Measurements from ENCODE around the gene OTUD1.
A peak's percentile ranks its signal among the peaks of the same experiment; 100 is the strongest.
"Not testable (repeated sequence)": the region's sequence is repeated elsewhere in the genome, so short reads cannot be mapped to it uniquely, and the experiment has no call there.

OTUD1 gene

GRCh38 chr10:23438547-23439451 is at the start of gene OTUD1:
Gene OTUD1, plus strand, starts transcription at chr10:23439075. Its CDS starts 383 bp downstream, at chr10:23439458.
- DNase-seq, result peak; percentile 98

GRCh38 chr10:23390408-23390807 is 48.5 kb upstream of the OTUD1 start:
- not testable (repeated sequence) for DNase-seq

- DNase-seq, result no peak
Observed at GRCh38 chr10:23390809-23391208, 48.1 kb upstream of the OTUD1 start.

- DNase-seq, result no peak
Observed at GRCh38 chr10:23391821-23392220, 47.1 kb upstream of the OTUD1 start.

GRCh38 chr10:23395017-23395416 is 43.9 kb upstream of the OTUD1 start:
- DNase-seq, result no peak

- DNase-seq, result no peak
Observed at GRCh38 chr10:23396695-23397094, 42.2 kb upstream of the OTUD1 start.

- DNase-seq, result no peak
Observed at GRCh38 chr10:23399701-23400144, 39.2 kb upstream of the OTUD1 start.

- DNase-seq, result no peak
Observed at GRCh38 chr10:23402856-23403255, 36.0 kb upstream of the OTUD1 start.

GRCh38 chr10:23403278-23403677 is 35.6 kb upstream of the OTUD1 start:
- DNase-seq, result no peak

- no peak for DNase-seq
Observed at GRCh38 chr10:23403719-23404118, 35.2 kb upstream of the OTUD1 start.

GRCh38 chr10:23404461-23404980 is 34.4 kb upstream of the OTUD1 start:
- DNase-seq, result no peak

- no peak for DNase-seq
Observed at GRCh38 chr10:23405540-23405939, 33.3 kb upstream of the OTUD1 start.

GRCh38 chr10:23406409-23406808 is 32.5 kb upstream of the OTUD1 start:
- DNase-seq, result no peak

GRCh38 chr10:23408330-23408976 is 30.4 kb upstream of the OTUD1 start:
- no peak for DNase-seq

- DNase-seq, result peak; percentile 92
Observed at GRCh38 chr10:23412223-23412622, 26.7 kb upstream of the OTUD1 start.

GRCh38 chr10:23413629-23414089 is 25.2 kb upstream of the OTUD1 start:
- DNase-seq, result peak; percentile 87

GRCh38 chr10:23414658-23415057 is 24.2 kb upstream of the OTUD1 start:
- DNase-seq, result no peak

GRCh38 chr10:23417254-23417653 is 21.6 kb upstream of the OTUD1 start:
- DNase-seq, result no peak

- no peak for DNase-seq
Observed at GRCh38 chr10:23418051-23418681, 20.7 kb upstream of the OTUD1 start.

- no peak for DNase-seq
Observed at GRCh38 chr10:23419201-23419600, 19.7 kb upstream of the OTUD1 start.

GRCh38 chr10:23419655-23420329 is 19.1 kb upstream of the OTUD1 start:
- no peak for DNase-seq

- DNase-seq, result no peak
Observed at GRCh38 chr10:23421397-23421796, 17.5 kb upstream of the OTUD1 start.

- DNase-seq, result no peak
Observed at GRCh38 chr10:23422003-23422411, 16.9 kb upstream of the OTUD1 start.

All from suppressor macrophage treated with lipopolysaccharide for 4 hours (primary cell).